Transverse colon (tissue), 4 donors: ENCODE results near the gene LRRC26. TPM values are rescaled to one million over a fixed set of nuclear protein-coding genes. Genes with fewer than 3 reads are reported as not detected.

ENCODE experiments used
- DNase-seq: peaks from one replicate; pipeline ENCODE4 v3.0.0-alpha.2; 2019
- H3K27ac ChIP-seq, 4 donors: fragments of 200-600 bp; sonication (generic); 2 replicates each; pipeline ENCODE4 v1.5.1; 2016 to 2018; ENCODE audit warnings: inconsistent platforms in 4 of 4
- H3K27me3 ChIP-seq: fragments of 200-600 bp; sonication (generic); 2 replicates; pipeline ENCODE4 v1.5.1; 2017; ENCODE audit warnings: inconsistent platforms
- H3K36me3 ChIP-seq, 4 donors: fragments of 200-600 bp; sonication (generic); 2 replicates each; pipeline ENCODE4 v1.5.1; 2017 to 2019; ENCODE audit warnings: inconsistent platforms in 4 of 4
- H3K4me1 ChIP-seq, 4 donors: fragments of 200-600 bp; sonication (generic); 2 replicates each; pipeline ENCODE4 v1.5.1; 2017 to 2020; ENCODE audit warnings: inconsistent platforms in 4 of 4
- H3K4me3 ChIP-seq, 4 donors: fragments of 200-600 bp; sonication (generic); 1 replicate in 1 of 4; 2 replicates in 3 of 4; pipeline versions ENCODE4 v1.5.1 to v1.6.1; 2017 to 2019; ENCODE audit warnings: inconsistent platforms in 4 of 4
- H3K9me3 ChIP-seq, 2 donors: fragments of 200-600 bp; sonication (generic); 2 replicates each; pipeline ENCODE4 v1.5.1; 2017 to 2019; ENCODE audit warnings: inconsistent platforms in 2 of 2
- EP300 ChIP-seq: sonication (generic); formaldehyde crosslinking; IDR thresholded peaks from one replicate; pipeline ENCODE4 v1.6.1; 2017; ENCODE audit warnings: antibody characterized with exemption, low read depth
- POLR2A ChIP-seq: fragments of 450-650 bp; IDR thresholded peaks from one replicate; pipeline ENCODE4 v1.6.1; 2016; ENCODE audit warnings: antibody characterized with exemption, mild to moderate bottlenecking, moderate library complexity
- POLR2AphosphoS5 ChIP-seq, 3 donors: sonication (generic); formaldehyde crosslinking; IDR thresholded peaks; one replicate each; pipeline ENCODE4 v1.6.1; 2016; ENCODE audit warnings: antibody characterized with exemption in 3 of 3
- WGBS, 2 donors: methylation state at CpG; one replicate each; pipeline ENCODE4 v1.1.5; 2018; ENCODE audit warnings: low coverage in 1 of 2; 5-methylcytosine and 5-hydroxymethylcytosine counted together
- in situ Hi-C, 4 donors: fragments of 200-750 bp; cut with MboI; loops; one replicate each; pipeline versions ENCODE4 v1.15.0 to v1.15.1; 2017; ENCODE audit warnings: low sequenced_read_pairs in 3 of 4, low pct_ligation_motif_present in 1 of 4, low pct_unique_long_range_greater_than_20kb in 1 of 4
- intact Hi-C: fragments of 100-400 bp; cut with DNase I; formaldehyde crosslinking; loops from one replicate; pipeline ENCODE4 v1.15.1; 2023; ENCODE audit warnings: low total_unique reads
- total RNA-seq, 4 donors: library from RNA; depleted of rRNA; stranded (reverse); fragments of >200 nt; gene quantifications; one replicate each; pipeline ENCODE4 v1.1.0, GENCODE V29; 2016
- TF ChIP-seq, protein P1 (sequence below), 5 experiments: fragments of 200-600 bp in 3 of 5; fragments of 450-650 bp in 2 of 5; sonication (generic) in 3 of 5; IDR thresholded peaks; 1 replicate in 2 of 5; 2 replicates in 3 of 5; pipeline ENCODE4 v1.5.1; 2016 to 2017; ENCODE audit warnings: antibody characterized with exemption in 5 of 5, inconsistent platforms in 3 of 5, mild to moderate bottlenecking in 2 of 5, moderate library complexity in 1 of 5

The LRRC26 gene
- total RNA-seq, 4 donors from 2014 or later: 31.8 to 437 (median 64.8) TPM

DNA sequence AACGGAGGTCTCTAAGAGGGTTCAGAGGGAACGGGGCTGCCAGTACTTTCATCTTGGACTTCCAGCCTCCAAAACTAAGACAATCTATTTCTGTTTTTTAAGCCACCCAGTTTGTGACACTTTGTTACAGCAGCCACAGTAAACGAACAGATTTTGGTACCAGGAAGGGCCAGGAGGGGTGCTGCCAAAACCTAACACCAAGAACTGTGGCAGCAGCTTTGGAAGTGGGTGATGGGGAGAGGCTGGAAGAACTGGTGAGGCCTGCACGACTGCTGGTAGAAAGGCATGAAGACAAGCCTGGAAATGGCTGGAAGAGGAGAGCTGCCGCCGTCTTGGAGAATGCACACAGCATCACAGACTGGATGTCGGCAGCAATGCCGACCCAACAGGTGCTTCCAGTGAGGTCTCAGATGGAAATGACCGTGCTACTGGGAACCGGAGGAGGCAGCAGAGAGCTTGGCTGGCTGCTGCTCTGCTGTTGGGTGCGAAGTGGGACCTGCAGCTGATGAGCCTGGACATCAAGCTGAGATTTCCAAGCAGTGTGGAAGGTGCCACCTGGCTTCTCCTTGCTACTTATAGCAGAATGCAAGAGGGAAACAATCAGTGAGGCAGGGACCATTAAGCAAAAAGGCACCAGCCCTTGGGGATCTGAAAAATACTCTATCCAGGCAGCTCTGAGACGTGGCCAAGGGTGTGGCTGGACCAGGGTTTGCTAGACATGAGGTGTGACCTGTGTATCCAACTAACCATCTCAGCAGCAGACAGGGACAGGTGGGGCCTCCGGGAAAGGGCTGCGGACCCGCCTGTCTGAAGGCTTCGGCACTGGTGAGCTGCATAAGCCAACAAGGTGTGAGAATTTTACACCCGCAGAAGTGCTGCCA lies 6.7 kb upstream of the LRRC26 start:
- 38 to 41% methylated on average over 11 to 17 of the region's 17 CpGs for WGBS, 2 donors
- TF ChIP-seq POLR2AphosphoS5 (IDR thresholded peaks at IDR 0.05) (no peak), POLR2A (no peak), EP300 (no peak)
- TF ChIP-seq, protein P1, sequence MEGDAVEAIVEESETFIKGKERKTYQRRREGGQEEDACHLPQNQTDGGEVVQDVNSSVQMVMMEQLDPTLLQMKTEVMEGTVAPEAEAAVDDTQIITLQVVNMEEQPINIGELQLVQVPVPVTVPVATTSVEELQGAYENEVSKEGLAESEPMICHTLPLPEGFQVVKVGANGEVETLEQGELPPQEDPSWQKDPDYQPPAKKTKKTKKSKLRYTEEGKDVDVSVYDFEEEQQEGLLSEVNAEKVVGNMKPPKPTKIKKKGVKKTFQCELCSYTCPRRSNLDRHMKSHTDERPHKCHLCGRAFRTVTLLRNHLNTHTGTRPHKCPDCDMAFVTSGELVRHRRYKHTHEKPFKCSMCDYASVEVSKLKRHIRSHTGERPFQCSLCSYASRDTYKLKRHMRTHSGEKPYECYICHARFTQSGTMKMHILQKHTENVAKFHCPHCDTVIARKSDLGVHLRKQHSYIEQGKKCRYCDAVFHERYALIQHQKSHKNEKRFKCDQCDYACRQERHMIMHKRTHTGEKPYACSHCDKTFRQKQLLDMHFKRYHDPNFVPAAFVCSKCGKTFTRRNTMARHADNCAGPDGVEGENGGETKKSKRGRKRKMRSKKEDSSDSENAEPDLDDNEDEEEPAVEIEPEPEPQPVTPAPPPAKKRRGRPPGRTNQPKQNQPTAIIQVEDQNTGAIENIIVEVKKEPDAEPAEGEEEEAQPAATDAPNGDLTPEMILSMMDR (IDR thresholded peaks at IDR 0.05): peak; percentile 40 to 78 (median 55)
- peaks cover 0 to 8% (median 6%) of the 10 kb centered on the region in 4 donors for H3K4me1 ChIP-seq
- H3K4me3 ChIP-seq: no peak overlapping the region
- peaks cover 0 to 14% (median 8%) of the 10 kb centered on the region in 4 donors for H3K36me3 ChIP-seq
- H3K27me3 ChIP-seq: peaks cover 34% of the 10 kb centered on the region
- DNase-seq: peak; percentile 51
- in situ Hi-C loops (no loop called here), intact Hi-C loops (no loop called here)
- H3K27ac ChIP-seq: peak overlapping the region in 1 of 4 donors; percentile 27
- no peaks in the 10 kb centered on the region for H3K9me3 ChIP-seq

DNA sequence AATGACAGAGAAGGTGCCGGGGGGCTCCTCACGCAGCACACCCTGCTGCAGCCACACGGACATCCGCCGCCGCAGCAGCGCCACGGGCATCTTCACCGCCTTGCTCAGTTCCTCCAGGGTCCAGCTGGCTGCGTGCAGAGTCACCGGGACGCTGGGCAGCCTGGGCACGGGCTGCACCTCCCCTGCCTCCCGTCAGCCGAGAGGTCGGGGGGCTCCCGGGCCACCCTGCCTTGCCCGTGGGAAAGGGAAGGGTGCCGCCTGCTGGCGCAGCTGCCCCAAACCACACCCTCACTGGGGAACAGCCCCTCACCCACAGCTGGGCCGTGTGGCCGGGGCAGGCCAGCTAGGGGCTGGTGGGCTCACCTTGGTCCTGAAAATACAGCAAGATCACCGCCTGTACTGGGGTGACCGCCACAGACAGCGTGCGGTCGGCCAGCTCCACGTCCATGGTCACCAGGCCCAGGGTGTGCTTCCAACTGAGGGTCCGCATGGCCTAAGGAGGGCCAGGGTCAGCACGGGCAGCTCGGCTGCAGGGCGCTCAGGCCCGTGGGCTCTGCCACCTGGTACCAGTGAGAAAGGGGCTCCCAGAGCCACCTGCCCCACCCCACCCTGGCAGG lies 5.6 kb upstream of the LRRC26 start:
- Histone ChIP-seq H3K36me3 (peaks cover 0 to 9% (median 6%) of the 10 kb centered on the region in 4 donors), H3K9me3 (no peaks in the 10 kb centered on the region), H3K27ac (no peak overlapping the region), H3K27me3 (peaks cover 44% of the 10 kb centered on the region), H3K4me1 (peaks cover 0 to 12% (median 6%) of the 10 kb centered on the region in 4 donors), H3K4me3 (no peak overlapping the region)
- DNase-seq: no peak
- in situ Hi-C loops (no loop called here), intact Hi-C loops (no loop called here)
- 55% methylated on average over 28 of the region's 33 CpGs; no CpG with 5 or more reads in 1 of the 2 donors for WGBS, 2 donors
- TF ChIP-seq, protein P1 (IDR thresholded peaks at IDR 0.05): no peak
- TF ChIP-seq POLR2A: no peak
- TF ChIP-seq EP300: no peak
- no peak for TF ChIP-seq POLR2AphosphoS5 (IDR thresholded peaks at IDR 0.05)

DNA sequence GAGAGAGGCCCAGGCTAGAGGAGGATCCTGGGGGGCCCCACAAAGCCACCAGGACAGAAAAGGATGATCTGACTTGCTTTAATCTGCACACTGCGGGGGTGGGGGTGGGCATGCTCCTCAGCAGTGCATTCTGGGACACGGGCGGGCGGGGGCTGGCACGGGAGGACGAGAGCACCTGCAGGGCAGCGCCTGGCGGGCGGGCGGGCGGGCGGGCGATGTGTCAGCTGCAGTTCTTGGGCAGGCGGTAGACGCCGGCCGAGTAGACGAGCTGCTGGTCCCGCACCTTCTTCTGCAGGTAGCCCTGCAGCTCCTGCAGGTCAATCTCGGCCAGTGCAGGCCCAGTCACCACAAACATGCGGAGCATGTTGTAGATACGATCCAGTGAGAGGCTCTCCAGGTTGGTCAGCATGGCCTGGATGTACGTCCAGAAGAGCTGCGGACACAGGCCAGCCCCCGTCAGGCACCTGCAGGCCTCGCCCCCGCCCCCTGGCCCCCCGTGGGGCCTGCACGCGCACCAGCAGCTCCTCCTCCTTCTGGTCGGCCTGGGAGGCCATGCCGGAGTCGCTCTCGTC lies 5.0 kb upstream of the LRRC26 start:
- intact Hi-C loops: no loop called here
- Histone ChIP-seq H3K4me1 (peaks cover 0 to 19% (median 8%) of the 10 kb centered on the region in 4 donors), H3K36me3 (peaks cover 0 to 5% (median 2%) of the 10 kb centered on the region in 4 donors), H3K9me3 (no peaks in the 10 kb centered on the region), H3K27me3 (peaks cover 51% of the 10 kb centered on the region), H3K4me3 (no peak overlapping the region), H3K27ac (peak overlapping the region in 1 of 4 donors; percentile 49)
- WGBS, 2 donors: 30% methylated on average over 13 of the region's 34 CpGs; no CpG with 5 or more reads in 1 of the 2 donors
- in situ Hi-C loops: no loop called here
- no peak for DNase-seq
- TF ChIP-seq POLR2A: no peak

DNA sequence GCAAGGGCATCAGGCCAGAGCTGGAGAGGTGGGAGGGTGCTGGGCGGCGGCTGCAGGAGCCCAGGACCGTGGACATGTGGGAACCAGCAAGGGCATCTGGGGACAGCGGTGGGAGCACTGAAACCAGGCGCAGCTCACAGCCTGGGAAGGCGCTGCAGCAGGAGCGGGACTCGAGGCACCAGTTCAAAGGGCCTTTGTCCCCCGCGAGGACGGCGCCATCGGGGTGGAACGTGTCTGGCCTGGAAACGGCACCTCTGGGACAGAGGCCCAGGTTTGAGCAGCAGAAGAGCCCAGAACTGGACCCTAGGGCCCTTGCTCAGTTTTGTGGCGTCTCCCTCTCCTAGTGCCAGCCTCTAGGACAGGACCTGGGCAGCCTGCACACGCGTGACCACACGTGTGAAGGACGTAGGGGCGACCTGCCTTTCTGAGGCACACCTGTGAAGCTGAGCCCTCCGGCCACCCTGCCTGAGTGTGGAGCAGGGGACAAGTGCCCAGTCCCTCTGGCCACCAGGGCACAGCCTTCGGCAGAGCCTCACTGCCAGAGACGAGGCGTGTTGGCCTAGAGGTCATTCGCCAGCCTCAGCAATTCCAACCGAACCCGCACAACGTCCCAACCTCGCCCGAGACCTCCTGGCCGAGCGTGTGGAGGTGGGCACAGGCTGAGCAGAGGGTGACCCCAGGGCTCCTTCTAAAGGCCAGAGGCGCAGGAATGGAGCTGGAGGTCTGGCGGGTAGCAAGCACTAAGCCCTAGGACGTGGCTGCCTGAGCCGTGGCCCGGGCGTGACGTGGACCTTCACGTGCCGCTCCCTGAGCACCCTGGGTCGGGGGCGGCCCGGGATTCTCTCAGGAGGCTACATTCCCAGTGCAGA lies 4.2 kb upstream of the LRRC26 start:
- no peaks in the 10 kb centered on the region for H3K9me3 ChIP-seq
- H3K4me3 ChIP-seq: no peak overlapping the region
- peak overlapping the region in 2 of 4 donors; percentile 23 to 49 for H3K27ac ChIP-seq
- DNase-seq: no peak
- WGBS, 2 donors: 82% methylated on average over 41 of the region's 45 CpGs; no CpG with 5 or more reads in 1 of the 2 donors
- H3K27me3 ChIP-seq: peaks cover 59% of the 10 kb centered on the region
- in situ Hi-C loops (no loop called here), intact Hi-C loops (no loop called here)
- H3K36me3 ChIP-seq: peaks cover 0 to 5% (median 0%) of the 10 kb centered on the region in 4 donors
- peaks cover 0 to 26% (median 15%) of the 10 kb centered on the region in 4 donors for H3K4me1 ChIP-seq
- TF ChIP-seq, protein P1 (IDR thresholded peaks at IDR 0.05): no peak
- no peak for TF ChIP-seq EP300
